HS-5 (cell line): ENCODE measurements around the gene FADD.

Experiments
- DNase-seq: peaks from one replicate; pipeline ENCODE4 v3.0.0-alpha.2; 2012; ENCODE audit warnings: low read depth

FADD gene

GRCh38 chr11:70202920-70203750 is at the start of gene FADD:
Gene FADD (plus strand): TSS chr11:70203296. CDS start chr11:70203460, 164 bp downstream.
- peak; percentile 77 for DNase-seq

- no peak for DNase-seq
These were observed 47.7 kb upstream of the FADD start for GRCh38 chr11:70155386-70155785.

- no peak for DNase-seq
These were observed 46.6 kb upstream of the FADD start for GRCh38 chr11:70156291-70157037.

GRCh38 chr11:70158201-70158600 is 44.9 kb upstream of the FADD start:
- no peak for DNase-seq

- DNase-seq = no peak
These were observed 44.2 kb upstream of the FADD start for GRCh38 chr11:70158757-70159389.

GRCh38 chr11:70159627-70160570 is 43.2 kb upstream of the FADD start:
- no peak for DNase-seq

- DNase-seq = no peak
These were observed 42.0 kb upstream of the FADD start for GRCh38 chr11:70161043-70161625.

- DNase-seq = no peak
These were observed 38.4 kb upstream of the FADD start for GRCh38 chr11:70164705-70165104.

GRCh38 chr11:70167120-70167519 is 36.0 kb upstream of the FADD start:
- DNase-seq = no peak

GRCh38 chr11:70167723-70168404 is 35.2 kb upstream of the FADD start:
- no peak for DNase-seq

GRCh38 chr11:70168405-70168754 is 34.7 kb upstream of the FADD start:
- no peak for DNase-seq

- no peak for DNase-seq
These were observed 34.0 kb upstream of the FADD start for GRCh38 chr11:70169127-70169526.

- DNase-seq = no peak
These were observed 33.5 kb upstream of the FADD start for GRCh38 chr11:70169632-70170031.

GRCh38 chr11:70170596-70171210 is 32.4 kb upstream of the FADD start:
- DNase-seq = no peak

GRCh38 chr11:70173018-70173417 is 30.1 kb upstream of the FADD start:
- DNase-seq = no peak

GRCh38 chr11:70174547-70175235 is 28.4 kb upstream of the FADD start:
- DNase-seq = no peak

- no peak for DNase-seq
These were observed 27.8 kb upstream of the FADD start for GRCh38 chr11:70175236-70175698.

- DNase-seq = no peak
These were observed 26.0 kb upstream of the FADD start for GRCh38 chr11:70176940-70177689.

GRCh38 chr11:70180906-70181305 is 22.2 kb upstream of the FADD start:
- no peak for DNase-seq
